Nephron progenitor cell (in vitro differentiated cells): ENCODE data around the gene TTC4.

ENCODE experiments used
- DNase-seq: peaks from one replicate; pipeline ENCODE4 v3.0.0; 2021
- H3K27ac Mint-ChIP-seq: 2 replicates; pipeline ENCODE4 v1.8.0; 2021; ENCODE audit warnings: mild to moderate bottlenecking, moderate library complexity, mixed read lengths
- H3K27me3 Mint-ChIP-seq: 2 replicates; pipeline ENCODE4 v1.8.0; 2021; ENCODE audit warnings: mild to moderate bottlenecking, low read depth, mixed read lengths; ENCODE audit not compliant: poor library complexity
- H3K36me3 Mint-ChIP-seq: 2 replicates; pipeline ENCODE4 v1.8.0; 2021; ENCODE audit warnings: low read depth, mixed read lengths
- H3K4me1 Mint-ChIP-seq: 2 replicates; pipeline ENCODE4 v1.8.0; 2021; ENCODE audit warnings: mixed read lengths
- H3K4me3 Mint-ChIP-seq: 2 replicates; pipeline ENCODE4 v1.8.0; 2021; ENCODE audit warnings: mild to moderate bottlenecking, moderate library complexity, mixed read lengths
- H3K9me3 Mint-ChIP-seq: 2 replicates; pipeline ENCODE4 v1.8.0; 2021; ENCODE audit warnings: mild to moderate bottlenecking, moderate library complexity, mixed read lengths
- CTCF ChIP-seq: fragments of 200-600 bp; sonication (generic); IDR thresholded peaks from 2 replicates; pipeline ENCODE4 v1.5.0; 2021; ENCODE audit warnings: antibody characterized with exemption

Gene TTC4, protein sequence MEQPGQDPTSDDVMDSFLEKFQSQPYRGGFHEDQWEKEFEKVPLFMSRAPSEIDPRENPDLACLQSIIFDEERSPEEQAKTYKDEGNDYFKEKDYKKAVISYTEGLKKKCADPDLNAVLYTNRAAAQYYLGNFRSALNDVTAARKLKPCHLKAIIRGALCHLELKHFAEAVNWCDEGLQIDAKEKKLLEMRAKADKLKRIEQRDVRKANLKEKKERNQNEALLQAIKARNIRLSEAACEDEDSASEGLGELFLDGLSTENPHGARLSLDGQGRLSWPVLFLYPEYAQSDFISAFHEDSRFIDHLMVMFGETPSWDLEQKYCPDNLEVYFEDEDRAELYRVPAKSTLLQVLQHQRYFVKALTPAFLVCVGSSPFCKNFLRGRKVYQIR

DNA sequence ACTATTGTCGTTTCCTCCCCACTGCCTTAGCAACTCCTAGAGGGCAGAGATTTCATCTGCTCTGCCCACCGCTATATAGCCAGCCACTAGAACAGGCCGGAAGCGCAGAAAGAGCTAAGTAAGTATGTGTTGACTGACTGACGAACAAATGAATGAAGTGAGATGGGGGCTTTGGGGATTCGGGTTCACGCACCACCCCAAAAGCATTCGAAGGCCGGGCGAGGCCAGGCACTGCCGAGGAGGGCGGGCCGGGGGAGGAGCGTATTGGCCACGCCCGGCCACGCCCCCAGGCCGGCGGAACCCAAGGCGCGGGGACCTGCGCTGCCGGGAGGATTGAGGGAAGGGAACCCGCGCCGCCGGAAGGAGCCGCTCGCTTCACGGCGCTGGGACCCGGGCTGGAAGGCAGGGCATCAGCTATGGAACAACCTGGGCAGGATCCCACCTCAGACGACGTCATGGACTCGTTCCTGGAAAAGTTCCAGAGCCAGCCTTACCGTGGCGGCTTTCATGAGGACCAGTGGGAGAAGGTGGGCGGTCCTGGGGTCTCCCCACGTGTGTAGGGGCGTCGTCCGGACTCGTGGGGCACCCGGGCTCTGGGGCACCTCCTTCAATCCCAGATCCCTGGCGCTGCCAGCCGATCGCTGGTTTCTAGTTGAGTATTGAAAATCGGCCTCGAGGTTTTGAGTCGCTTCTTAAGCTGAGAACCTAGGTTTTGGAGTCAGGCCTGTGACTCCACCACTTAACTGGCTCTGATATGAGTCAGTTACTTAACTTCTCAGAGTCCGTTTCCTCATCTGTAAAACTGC lies at the start of gene TTC4:
Gene TTC4 (plus strand): TSS at position 369 of the 806 bp plus-strand sequence. CDS start 48 bp downstream, at position 417.
- no peak for TF ChIP-seq CTCF
- H3K9me3 Mint-ChIP-seq, result no peaks in the 10 kb centered on the region
- peaks cover 22% of the 10 kb centered on the region for H3K4me1 Mint-ChIP-seq
- H3K27me3 Mint-ChIP-seq, result peaks cover 31% of the 10 kb centered on the region
- peak within 1 kb of the TSS; percentile 90 for H3K4me3 Mint-ChIP-seq
- H3K27ac Mint-ChIP-seq, result peak within 1 kb of the TSS; percentile 83
- H3K36me3 Mint-ChIP-seq, result peaks cover 24% of the 10 kb centered on the region
- peak; percentile 85 for DNase-seq

DNA sequence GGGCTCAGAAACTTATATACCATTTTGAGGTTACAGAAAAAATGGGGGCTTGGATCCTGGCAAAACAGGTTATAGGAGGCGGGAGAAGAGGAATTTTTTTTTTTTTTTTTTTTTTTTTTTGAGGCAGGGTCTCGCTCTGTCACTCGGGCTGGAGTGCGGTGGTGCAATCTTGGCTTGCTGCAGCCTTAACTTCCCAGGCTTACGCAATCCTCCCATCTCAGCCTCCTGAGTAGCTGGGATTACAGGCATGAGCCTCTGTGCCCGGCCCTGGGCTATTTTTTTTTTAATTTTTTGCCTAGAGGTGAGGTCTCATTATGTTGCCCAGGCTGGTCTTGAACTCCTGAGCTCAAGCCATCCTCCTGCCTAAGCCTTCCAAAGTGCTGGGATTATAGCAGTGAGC lies 49.3 kb upstream of the TTC4 start:
- Mint-ChIP-seq H3K36me3 (no peaks in the 10 kb centered on the region), H3K4me3 (no peak overlapping the region), H3K27me3 (peaks cover 2% of the 10 kb centered on the region), H3K4me1 (peaks cover 7% of the 10 kb centered on the region), H3K9me3 (no peaks in the 10 kb centered on the region), H3K27ac (no peak overlapping the region)
- TF ChIP-seq CTCF, result no peak
- DNase-seq, result no peak

DNA sequence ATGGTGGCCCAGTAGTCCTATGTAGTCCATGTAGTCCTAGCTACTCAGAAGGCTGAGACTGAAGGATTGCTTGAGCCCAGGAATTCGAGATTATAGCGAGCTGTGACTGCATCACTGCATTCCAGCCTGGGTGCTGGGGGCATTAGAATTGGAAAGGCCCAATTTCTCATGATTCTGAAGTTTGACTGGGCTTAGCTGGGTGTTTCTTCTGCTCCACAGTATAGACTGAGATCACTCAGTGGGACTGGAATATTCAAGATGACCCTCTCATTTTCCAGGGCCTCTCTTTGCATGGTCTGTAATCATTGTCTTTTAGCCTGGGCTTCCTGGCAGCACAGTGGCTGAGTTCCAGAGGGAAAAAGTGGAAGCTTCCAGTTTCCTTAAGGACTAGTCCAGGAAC lies 47.9 kb upstream of the TTC4 start:
- DNase-seq, result no peak
- no peak overlapping the region for H3K4me3 Mint-ChIP-seq
- peaks cover 6% of the 10 kb centered on the region for H3K27me3 Mint-ChIP-seq
- H3K27ac Mint-ChIP-seq, result no peak overlapping the region
- no peaks in the 10 kb centered on the region for H3K9me3 Mint-ChIP-seq
- peaks cover 17% of the 10 kb centered on the region for H3K4me1 Mint-ChIP-seq
- no peak for TF ChIP-seq CTCF
- no peaks in the 10 kb centered on the region for H3K36me3 Mint-ChIP-seq

DNA sequence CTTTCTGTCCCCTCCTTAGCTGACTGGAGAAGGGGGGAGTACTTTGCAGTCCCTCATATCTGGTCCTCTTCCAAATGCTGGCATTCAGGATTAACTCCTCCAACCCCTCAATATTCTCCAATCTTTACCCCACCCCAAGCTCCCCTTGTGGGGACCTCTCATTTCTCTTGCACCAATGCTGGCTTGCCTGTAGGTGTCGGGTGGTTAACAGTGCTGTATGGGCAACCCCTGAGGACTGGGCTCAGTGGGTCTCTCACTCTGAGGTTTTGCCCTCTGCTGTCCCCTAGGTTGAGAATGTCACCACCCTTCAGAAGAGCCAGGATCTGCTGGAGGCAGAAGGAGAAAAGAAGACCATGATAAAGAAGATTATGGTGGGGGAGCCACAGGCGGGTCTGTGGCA lies 47.1 kb upstream of the TTC4 start:
- no peak overlapping the region for H3K4me3 Mint-ChIP-seq

DNA sequence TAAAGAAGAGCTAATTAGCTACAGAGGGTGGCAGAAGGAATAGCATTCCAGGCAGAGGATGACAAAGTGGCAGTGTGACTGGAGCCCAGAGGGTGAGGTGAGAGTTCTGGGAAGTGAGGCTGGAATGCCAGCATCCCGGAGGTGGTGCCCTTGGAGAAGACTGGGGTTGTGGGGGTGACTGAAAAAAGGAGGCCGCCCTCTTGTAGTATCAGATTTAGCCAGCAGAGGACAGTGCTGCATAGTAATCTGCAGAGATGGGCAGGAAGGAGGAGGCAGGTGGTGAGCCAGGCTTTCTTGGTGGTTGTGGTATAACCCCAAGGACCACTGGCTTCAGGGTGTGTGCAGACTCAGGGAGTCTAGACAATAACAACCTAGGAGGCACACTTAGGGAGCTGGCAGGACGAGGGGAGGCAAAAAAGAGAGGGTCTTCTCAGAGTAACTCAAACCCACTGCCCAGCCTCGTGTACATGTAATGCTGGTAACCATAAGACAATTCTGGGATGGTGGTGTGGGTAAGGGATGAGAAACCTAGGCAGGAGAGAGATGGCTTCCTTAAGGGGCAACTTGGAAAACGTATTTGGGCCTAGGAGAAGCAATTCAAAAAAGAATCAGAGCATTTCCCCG lies 43.6 kb upstream of the TTC4 start:
- no peak overlapping the region for H3K27ac Mint-ChIP-seq
- no peaks in the 10 kb centered on the region for H3K9me3 Mint-ChIP-seq
- H3K27me3 Mint-ChIP-seq, result peaks cover 10% of the 10 kb centered on the region
- TF ChIP-seq CTCF, result peak; percentile 88
- H3K4me3 Mint-ChIP-seq, result no peak overlapping the region
- DNase-seq, result peak; percentile 72
- no peaks in the 10 kb centered on the region for H3K36me3 Mint-ChIP-seq
- H3K4me1 Mint-ChIP-seq, result peaks cover 17% of the 10 kb centered on the region

More for the DNA sequence above, 47.1 kb upstream of the TTC4 start:
- Mint-ChIP-seq H3K27me3 (peaks cover 6% of the 10 kb centered on the region), H3K27ac (no peak overlapping the region), H3K36me3 (no peaks in the 10 kb centered on the region), H3K4me1 (peaks cover 17% of the 10 kb centered on the region), H3K9me3 (no peaks in the 10 kb centered on the region)
- DNase-seq, result no peak
- no peak for TF ChIP-seq CTCF
